Measurements from ENCODE around the gene MCEMP1. TPM values are rescaled to one million over a fixed set of nuclear protein-coding genes. Genes with fewer than 3 reads are reported as not detected.

Gene MCEMP1
- total RNA-seq, 1 experiment from 2014 or later = 0.44 TPM

DNA sequence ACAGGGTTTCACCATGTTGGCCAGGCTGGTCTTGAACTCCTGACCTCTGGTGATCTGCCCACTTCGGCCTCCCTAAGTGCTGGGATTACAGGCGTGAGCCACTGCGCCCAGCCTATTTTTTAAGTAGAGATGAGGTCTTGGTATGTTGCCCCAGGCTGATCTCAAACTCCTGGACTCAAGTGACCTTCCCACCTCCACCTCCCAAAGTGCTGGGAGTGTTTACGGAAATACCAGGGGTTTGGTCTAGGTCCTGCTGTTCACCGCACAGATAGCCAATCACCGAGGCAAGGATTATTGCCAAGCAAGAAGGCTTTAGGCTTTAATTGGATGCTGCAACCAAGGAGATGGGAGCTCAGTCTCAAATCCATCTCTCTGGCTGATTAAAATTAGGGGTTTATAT, 43.5 kb downstream of the MCEMP1 start:
- Mint-ChIP-seq H3K27me3 (ENCODE audit: insufficient read depth, unreplicated experiment) (no peaks in the 10 kb centered on the region), H3K9me3 (ENCODE audit: unreplicated experiment) (no peaks in the 10 kb centered on the region), H3K27ac (ENCODE audit: low read depth, unreplicated experiment) (no peak overlapping the region), H3K4me1 (ENCODE audit: insufficient read depth, unreplicated experiment) (no peaks in the 10 kb centered on the region), H3K4me3 (ENCODE audit: unreplicated experiment) (no peak overlapping the region), H3K36me3 (ENCODE audit: insufficient read depth, unreplicated experiment) (no peaks in the 10 kb centered on the region)
- BruUV-seq (replicated peaks) = no TSS peak
- ChIA-PET POLR2A (no interaction called here), CTCF (interaction anchor here (0.6 kb wide), 1 partner anchor 164 kb away, joined by 3 read pairs; no protein-coding TSS in a partner anchor)
- TF ChIP-seq, protein P1, sequence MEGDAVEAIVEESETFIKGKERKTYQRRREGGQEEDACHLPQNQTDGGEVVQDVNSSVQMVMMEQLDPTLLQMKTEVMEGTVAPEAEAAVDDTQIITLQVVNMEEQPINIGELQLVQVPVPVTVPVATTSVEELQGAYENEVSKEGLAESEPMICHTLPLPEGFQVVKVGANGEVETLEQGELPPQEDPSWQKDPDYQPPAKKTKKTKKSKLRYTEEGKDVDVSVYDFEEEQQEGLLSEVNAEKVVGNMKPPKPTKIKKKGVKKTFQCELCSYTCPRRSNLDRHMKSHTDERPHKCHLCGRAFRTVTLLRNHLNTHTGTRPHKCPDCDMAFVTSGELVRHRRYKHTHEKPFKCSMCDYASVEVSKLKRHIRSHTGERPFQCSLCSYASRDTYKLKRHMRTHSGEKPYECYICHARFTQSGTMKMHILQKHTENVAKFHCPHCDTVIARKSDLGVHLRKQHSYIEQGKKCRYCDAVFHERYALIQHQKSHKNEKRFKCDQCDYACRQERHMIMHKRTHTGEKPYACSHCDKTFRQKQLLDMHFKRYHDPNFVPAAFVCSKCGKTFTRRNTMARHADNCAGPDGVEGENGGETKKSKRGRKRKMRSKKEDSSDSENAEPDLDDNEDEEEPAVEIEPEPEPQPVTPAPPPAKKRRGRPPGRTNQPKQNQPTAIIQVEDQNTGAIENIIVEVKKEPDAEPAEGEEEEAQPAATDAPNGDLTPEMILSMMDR (IDR thresholded peaks at IDR 0.05; ENCODE audit: unreplicated experiment) = no peak
- DNase-seq (ENCODE audit: unreplicated experiment) = no peak
- intact Hi-C loops (cut with micrococcal nuclease) = no loop called here

DNA sequence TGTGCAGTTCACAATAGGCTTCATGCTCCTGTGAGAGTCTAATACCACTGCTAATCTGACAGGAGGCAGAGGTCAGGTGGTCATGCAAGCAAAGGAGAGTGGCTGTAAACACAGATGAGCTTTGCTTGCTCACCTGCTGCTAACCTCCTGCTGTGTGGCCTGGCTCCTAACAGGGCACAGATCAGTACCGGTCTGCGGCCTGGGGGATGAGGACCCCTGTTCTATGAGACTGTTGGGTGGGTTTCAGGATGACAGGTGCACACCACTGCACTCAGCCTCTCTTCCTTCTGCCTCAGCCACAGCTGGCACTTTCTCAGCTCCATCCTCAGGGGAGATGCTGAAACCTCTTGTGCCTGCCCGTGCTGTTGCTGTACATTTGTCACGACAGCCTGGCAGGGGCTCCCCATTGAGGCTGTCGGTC, 45.4 kb downstream of the MCEMP1 start:
- POLR2A ChIA-PET = no interaction called here
- H3K27me3 Mint-ChIP-seq (ENCODE audit: insufficient read depth, unreplicated experiment) = peaks cover 5% of the 10 kb centered on the region

DNA sequence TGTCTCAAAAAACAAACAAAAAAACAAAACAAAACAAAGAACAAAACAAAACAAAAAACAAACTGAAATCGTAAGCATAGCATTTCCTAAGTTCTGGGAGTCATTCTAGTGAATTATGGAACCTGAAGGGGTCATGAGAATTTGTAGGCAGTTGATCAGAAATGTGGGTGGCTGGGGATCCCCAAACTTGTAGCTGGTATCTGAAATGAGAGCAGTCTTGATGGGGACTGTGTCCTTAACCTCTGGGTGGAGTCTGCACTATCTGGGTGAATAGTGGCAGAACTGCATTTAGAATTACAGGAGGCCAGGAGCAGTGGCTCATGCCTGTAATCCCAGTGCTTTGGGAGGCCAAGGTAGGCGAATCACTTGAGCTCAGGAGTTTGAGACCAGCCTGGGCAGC, 48.9 kb downstream of the MCEMP1 start:
- Mint-ChIP-seq H3K36me3 (ENCODE audit: insufficient read depth, unreplicated experiment) (no peaks in the 10 kb centered on the region), H3K9me3 (ENCODE audit: unreplicated experiment) (no peaks in the 10 kb centered on the region), H3K27ac (ENCODE audit: low read depth, unreplicated experiment) (no peak overlapping the region), H3K27me3 (ENCODE audit: insufficient read depth, unreplicated experiment) (peaks cover 37% of the 10 kb centered on the region), H3K4me1 (ENCODE audit: insufficient read depth, unreplicated experiment) (no peaks in the 10 kb centered on the region), H3K4me3 (ENCODE audit: unreplicated experiment) (no peak overlapping the region)
- TF ChIP-seq, protein P1 (IDR thresholded peaks at IDR 0.05; ENCODE audit: unreplicated experiment) = no peak
- BruUV-seq (replicated peaks) = no TSS peak
- DNase-seq (ENCODE audit: unreplicated experiment) = no peak
- ChIA-PET POLR2A (interaction anchor here (1.1 kb wide), 1 partner anchor 16 kb away, joined by 3 read pairs; no protein-coding TSS in a partner anchor), CTCF (interaction anchor here (0.6 kb wide), 1 partner anchor 128 kb away, joined by 3 read pairs; no protein-coding TSS in a partner anchor)
- intact Hi-C loops (cut with micrococcal nuclease) = no loop called here

More for the DNA sequence above, 45.4 kb downstream of the MCEMP1 start:
- Mint-ChIP-seq H3K4me1 (ENCODE audit: insufficient read depth, unreplicated experiment) (no peaks in the 10 kb centered on the region), H3K9me3 (ENCODE audit: unreplicated experiment) (no peaks in the 10 kb centered on the region), H3K4me3 (ENCODE audit: unreplicated experiment) (no peak overlapping the region), H3K27ac (ENCODE audit: low read depth, unreplicated experiment) (no peak overlapping the region), H3K36me3 (ENCODE audit: insufficient read depth, unreplicated experiment) (no peaks in the 10 kb centered on the region)
- DNase-seq (ENCODE audit: unreplicated experiment) = no peak
- intact Hi-C loops (cut with micrococcal nuclease) = no loop called here
- TF ChIP-seq, protein P1 (IDR thresholded peaks at IDR 0.05; ENCODE audit: unreplicated experiment) = no peak
- CTCF ChIA-PET = no interaction called here
- no TSS peak for BruUV-seq (replicated peaks)

DNA sequence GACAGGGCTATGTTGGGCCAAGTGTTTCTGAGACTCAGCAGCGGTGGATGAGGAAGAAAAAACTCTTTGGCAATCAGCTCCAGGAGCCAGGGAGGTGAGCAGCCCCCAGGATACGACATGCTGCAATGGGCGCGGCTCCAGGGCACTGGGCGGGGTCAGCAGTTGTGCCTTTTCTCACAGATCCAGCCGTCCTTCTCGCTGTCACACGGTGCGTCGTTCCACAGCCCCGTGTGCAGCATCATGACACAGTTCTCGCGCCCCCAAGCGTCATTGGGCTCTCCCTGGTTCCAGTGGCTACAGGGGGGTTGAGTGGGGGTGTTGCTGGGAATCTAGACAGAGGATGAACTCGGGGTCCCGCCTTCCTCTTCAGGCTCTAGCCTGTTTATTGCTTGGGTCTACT, 52.3 kb downstream of the MCEMP1 start:
- BruUV-seq (replicated peaks) = no TSS peak
- DNase-seq (ENCODE audit: unreplicated experiment) = no peak
- peaks cover 2% of the 10 kb centered on the region for H3K4me1 Mint-ChIP-seq (ENCODE audit: insufficient read depth, unreplicated experiment)
- TF ChIP-seq, protein P1 (IDR thresholded peaks at IDR 0.05; ENCODE audit: unreplicated experiment) = no peak
- no peaks in the 10 kb centered on the region for H3K9me3 Mint-ChIP-seq (ENCODE audit: unreplicated experiment)
- CTCF ChIA-PET = interaction anchor here (1.1 kb wide), 1 partner anchor 48 kb away, joined by 3 read pairs; the partner anchor contains the start of gene TRAPPC5
- POLR2A ChIA-PET = no interaction called here
- no peak overlapping the region for H3K4me3 Mint-ChIP-seq (ENCODE audit: unreplicated experiment)
- no peaks in the 10 kb centered on the region for H3K36me3 Mint-ChIP-seq (ENCODE audit: insufficient read depth, unreplicated experiment)
- H3K27me3 Mint-ChIP-seq (ENCODE audit: insufficient read depth, unreplicated experiment) = peaks cover 41% of the 10 kb centered on the region
- H3K27ac Mint-ChIP-seq (ENCODE audit: low read depth, unreplicated experiment) = no peak overlapping the region
- intact Hi-C loops (cut with micrococcal nuclease) = no loop called here

Other genes with a start within 250 kb of the MCEMP1 start
- 5.5 and 6.4 TPM in 2 replicates for gene PEX11G, start 188.1 kb upstream of the MCEMP1 start, total RNA-seq (2022)
- 16.9 and 17.7 TPM in 2 replicates for gene ZNF358, start 161.0 kb upstream of the MCEMP1 start, total RNA-seq (2022)
- 10.8 and 13.9 TPM in 2 replicates for gene MCOLN1, start 154.5 kb upstream of the MCEMP1 start, total RNA-seq (2022)
- gene PNPLA6, start 141.4 kb upstream of the MCEMP1 start, total RNA-seq (2022) = 75.8 and 96.1 TPM in 2 replicates
- 6.7 and 9.1 TPM in 2 replicates for gene CAMSAP3, start 81.2 kb upstream of the MCEMP1 start, total RNA-seq (2022)
- 28.7 and 29.4 TPM in 2 replicates for gene XAB2, start 47.5 kb upstream of the MCEMP1 start, total RNA-seq (2022)
- gene PET100, start 47.3 kb upstream of the MCEMP1 start, total RNA-seq (2022) = 53.9 and 101 TPM in 2 replicates
- not detected in 2 replicates for gene PCP2, start 43.4 kb upstream of the MCEMP1 start, total RNA-seq (2022)
- gene STXBP2, start 40.0 kb upstream of the MCEMP1 start, total RNA-seq (2022) = 94.4 and 102 TPM in 2 replicates
- gene RETN, start 8.0 kb upstream of the MCEMP1 start, total RNA-seq (2022) = not detected in 2 replicates
- gene TRAPPC5, start 3.7 kb downstream of the MCEMP1 start, total RNA-seq (2022) = 123 and 155 TPM in 2 replicates
- not detected in 2 replicates for gene FCER2, start 25.0 kb downstream of the MCEMP1 start, total RNA-seq (2022)
- gene CLEC4G, start 55.0 kb downstream of the MCEMP1 start, total RNA-seq (2022) = not detected in 2 replicates
- gene CD209, start 70.4 kb downstream of the MCEMP1 start, total RNA-seq (2022) = not detected in 2 replicates
- not detected in 2 replicates for gene CLEC4M, start 86.2 kb downstream of the MCEMP1 start, total RNA-seq (2022)
- 23.6 and 25.7 TPM in 2 replicates for gene EVI5L, start 153.1 kb downstream of the MCEMP1 start, total RNA-seq (2022)
- 0.10 and 0.26 TPM in 2 replicates for gene PRR36, start 197.3 kb downstream of the MCEMP1 start, total RNA-seq (2022)
- gene LRRC8E, start 211.4 kb downstream of the MCEMP1 start, total RNA-seq (2022) = 10.3 and 11.8 TPM in 2 replicates
- 30.5 and 36.3 TPM in 2 replicates for gene MAP2K7, start 226.8 kb downstream of the MCEMP1 start, total RNA-seq (2022)
- 3.3 and 4.5 TPM in 2 replicates for gene TGFBR3L, start 237.7 kb downstream of the MCEMP1 start, total RNA-seq (2022)
- 24.1 and 27.1 TPM in 2 replicates for gene SNAPC2, start 243.2 kb downstream of the MCEMP1 start, total RNA-seq (2022)
- gene CTXN1, start 249.0 kb downstream of the MCEMP1 start, total RNA-seq (2022) = 4.0 and 5.2 TPM in 2 replicates

Measured in MCF 10A (cell line).